Measurements from ENCODE around the gene F13B. TPM values are rescaled to one million over a fixed set of nuclear protein-coding genes. Genes with fewer than 3 reads are reported as not detected.

Gene F13B
- total RNA-seq, 4 donors from 2014 or later = not detected

GRCh38 chr1:197029749-197030148, 37.3 kb downstream of the F13B start:
- Histone ChIP-seq H3K9me3 (no peaks in the 10 kb centered on the region), H3K27ac (no peak overlapping the region), H3K4me1 (no peaks in the 10 kb centered on the region), H3K36me3 (no peaks in the 10 kb centered on the region), H3K4me3 (no peak overlapping the region), H3K27me3 (no peaks in the 10 kb centered on the region)
- DNase-seq = no peak
- no peak for TF ChIP-seq CTCF (IDR thresholded peaks at IDR 0.05)
- no peak for TF ChIP-seq EP300 (IDR thresholded peaks at IDR 0.05; ENCODE audit: low read depth)
- no peak for TF ChIP-seq POLR2A (IDR thresholded peaks at IDR 0.05)
- no peak for TF ChIP-seq POLR2AphosphoS5 (IDR thresholded peaks at IDR 0.05)
- in situ Hi-C loops (cut with MboI; ENCODE audit: low pct_ligation_motif_present in 1 of 4, low pct_unique_long_range_greater_than_20kb in 1 of 4, low sequenced_read_pairs in 3 of 4) (no loop called here), intact Hi-C loops (cut with DNase I; ENCODE audit: low total_unique reads) (no loop called here)

- Histone ChIP-seq H3K4me1 (no peaks in the 10 kb centered on the region), H3K36me3 (no peaks in the 10 kb centered on the region), H3K4me3 (no peak overlapping the region), H3K9me3 (no peaks in the 10 kb centered on the region), H3K27me3 (no peaks in the 10 kb centered on the region), H3K27ac (no peak overlapping the region)
- no peak for DNase-seq
- TF ChIP-seq EP300 (IDR thresholded peaks at IDR 0.05; ENCODE audit: low read depth) (no peak), CTCF (IDR thresholded peaks at IDR 0.05) (no peak), POLR2AphosphoS5 (IDR thresholded peaks at IDR 0.05) (no peak), POLR2A (IDR thresholded peaks at IDR 0.05) (no peak)
- in situ Hi-C loops (cut with MboI; ENCODE audit: low pct_ligation_motif_present in 1 of 4, low pct_unique_long_range_greater_than_20kb in 1 of 4, low sequenced_read_pairs in 3 of 4) = no loop called here
- WGBS, 2 donors (ENCODE audit: low coverage in 1 of 2) = 49 to 75% methylated on average over 4 to 6 of the region's 6 CpGs
- intact Hi-C loops (cut with DNase I; ENCODE audit: low total_unique reads) = no loop called here
Measured at GRCh38 chr1:197027359-197027758, 39.7 kb downstream of the F13B start.

GRCh38 chr1:197024460-197024859, 42.6 kb downstream of the F13B start:
- Histone ChIP-seq H3K9me3 (no peaks in the 10 kb centered on the region), H3K36me3 (no peaks in the 10 kb centered on the region), H3K27me3 (no peaks in the 10 kb centered on the region), H3K4me1 (no peaks in the 10 kb centered on the region), H3K27ac (no peak overlapping the region), H3K4me3 (no peak overlapping the region)
- 0 to 50% methylated on average over 1 of the region's 1 CpG for WGBS, 2 donors (ENCODE audit: low coverage in 1 of 2)
- TF ChIP-seq POLR2AphosphoS5 (IDR thresholded peaks at IDR 0.05) (no peak), EP300 (IDR thresholded peaks at IDR 0.05; ENCODE audit: low read depth) (no peak), POLR2A (IDR thresholded peaks at IDR 0.05) (no peak), CTCF (IDR thresholded peaks at IDR 0.05) (no peak)
- intact Hi-C loops (cut with DNase I; ENCODE audit: low total_unique reads) = no loop called here
- in situ Hi-C loops (cut with MboI; ENCODE audit: low pct_ligation_motif_present in 1 of 4, low pct_unique_long_range_greater_than_20kb in 1 of 4, low sequenced_read_pairs in 3 of 4) = no loop called here
- DNase-seq = no peak

- Histone ChIP-seq H3K27ac (no peak overlapping the region), H3K4me3 (no peak overlapping the region), H3K27me3 (no peaks in the 10 kb centered on the region), H3K9me3 (no peaks in the 10 kb centered on the region), H3K4me1 (no peaks in the 10 kb centered on the region), H3K36me3 (no peaks in the 10 kb centered on the region)
- in situ Hi-C loops (cut with MboI; ENCODE audit: low pct_ligation_motif_present in 1 of 4, low pct_unique_long_range_greater_than_20kb in 1 of 4, low sequenced_read_pairs in 3 of 4) (no loop called here), intact Hi-C loops (cut with DNase I; ENCODE audit: low total_unique reads) (no loop called here)
- DNase-seq = no peak
- TF ChIP-seq POLR2A (IDR thresholded peaks at IDR 0.05) = no peak
- whole genome bisulfite sequencing, 2 donors (ENCODE audit: low coverage in 1 of 2) = 29 to 51% methylated on average over 3 to 4 of the region's 4 CpGs
Measured at GRCh38 chr1:197021716-197022115, 45.3 kb downstream of the F13B start.

GRCh38 chr1:197017558-197018146, 49.4 kb downstream of the F13B start:
- TF ChIP-seq CTCF (IDR thresholded peaks at IDR 0.05) (no peak), EP300 (IDR thresholded peaks at IDR 0.05; ENCODE audit: low read depth) (no peak), POLR2A (IDR thresholded peaks at IDR 0.05) (no peak), POLR2AphosphoS5 (IDR thresholded peaks at IDR 0.05) (no peak)
- 60 to 76% methylated on average over 6 to 8 of the region's 8 CpGs for WGBS, 2 donors (ENCODE audit: low coverage in 1 of 2)
- H3K4me1 ChIP-seq = no peaks in the 10 kb centered on the region
- intact Hi-C loops (cut with DNase I; ENCODE audit: low total_unique reads) = no loop called here
- no peak overlapping the region for H3K27ac ChIP-seq
- H3K9me3 ChIP-seq = no peaks in the 10 kb centered on the region
- H3K4me3 ChIP-seq = no peak overlapping the region
- in situ Hi-C loops (cut with MboI; ENCODE audit: low pct_ligation_motif_present in 1 of 4, low pct_unique_long_range_greater_than_20kb in 1 of 4, low sequenced_read_pairs in 3 of 4) = no loop called here
- H3K27me3 ChIP-seq = no peaks in the 10 kb centered on the region
- no peaks in the 10 kb centered on the region for H3K36me3 ChIP-seq
- DNase-seq = no peak
